ENCODE measurements around the gene LRRC37B.

DNA sequence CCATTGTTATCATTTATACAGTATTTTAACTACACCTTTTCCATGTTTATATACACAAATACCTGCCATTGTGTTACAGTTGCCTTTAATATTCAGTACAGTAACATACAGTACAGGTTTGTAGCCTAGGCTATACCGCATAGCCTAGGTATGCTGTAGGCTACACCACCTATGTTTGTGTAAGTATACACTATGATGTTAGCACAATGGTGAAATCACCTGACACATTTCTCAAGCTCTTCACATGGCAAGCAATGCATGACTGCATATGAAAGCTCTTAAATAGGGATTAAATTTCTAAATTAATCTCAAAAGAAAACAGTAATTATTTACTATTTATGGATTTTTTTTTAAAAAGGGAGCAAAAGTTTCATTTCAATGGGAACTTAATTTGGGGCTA is 12.0 kb downstream of the LRRC37B start:
- TF ChIP-seq ZNF76 (tag by site-specific recombination; IDR thresholded peaks at IDR 0.05; ENCODE audit: borderline replicate concordance, low read depth), result no peak
- TF ChIP-seq, protein P1, sequence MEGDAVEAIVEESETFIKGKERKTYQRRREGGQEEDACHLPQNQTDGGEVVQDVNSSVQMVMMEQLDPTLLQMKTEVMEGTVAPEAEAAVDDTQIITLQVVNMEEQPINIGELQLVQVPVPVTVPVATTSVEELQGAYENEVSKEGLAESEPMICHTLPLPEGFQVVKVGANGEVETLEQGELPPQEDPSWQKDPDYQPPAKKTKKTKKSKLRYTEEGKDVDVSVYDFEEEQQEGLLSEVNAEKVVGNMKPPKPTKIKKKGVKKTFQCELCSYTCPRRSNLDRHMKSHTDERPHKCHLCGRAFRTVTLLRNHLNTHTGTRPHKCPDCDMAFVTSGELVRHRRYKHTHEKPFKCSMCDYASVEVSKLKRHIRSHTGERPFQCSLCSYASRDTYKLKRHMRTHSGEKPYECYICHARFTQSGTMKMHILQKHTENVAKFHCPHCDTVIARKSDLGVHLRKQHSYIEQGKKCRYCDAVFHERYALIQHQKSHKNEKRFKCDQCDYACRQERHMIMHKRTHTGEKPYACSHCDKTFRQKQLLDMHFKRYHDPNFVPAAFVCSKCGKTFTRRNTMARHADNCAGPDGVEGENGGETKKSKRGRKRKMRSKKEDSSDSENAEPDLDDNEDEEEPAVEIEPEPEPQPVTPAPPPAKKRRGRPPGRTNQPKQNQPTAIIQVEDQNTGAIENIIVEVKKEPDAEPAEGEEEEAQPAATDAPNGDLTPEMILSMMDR (tag by site-specific recombination; IDR thresholded peaks at IDR 0.05), result no peak
- TF ChIP-seq ZNF571 (tag by site-specific recombination; IDR thresholded peaks at IDR 0.05), result no peak
- TF ChIP-seq, protein P2, sequence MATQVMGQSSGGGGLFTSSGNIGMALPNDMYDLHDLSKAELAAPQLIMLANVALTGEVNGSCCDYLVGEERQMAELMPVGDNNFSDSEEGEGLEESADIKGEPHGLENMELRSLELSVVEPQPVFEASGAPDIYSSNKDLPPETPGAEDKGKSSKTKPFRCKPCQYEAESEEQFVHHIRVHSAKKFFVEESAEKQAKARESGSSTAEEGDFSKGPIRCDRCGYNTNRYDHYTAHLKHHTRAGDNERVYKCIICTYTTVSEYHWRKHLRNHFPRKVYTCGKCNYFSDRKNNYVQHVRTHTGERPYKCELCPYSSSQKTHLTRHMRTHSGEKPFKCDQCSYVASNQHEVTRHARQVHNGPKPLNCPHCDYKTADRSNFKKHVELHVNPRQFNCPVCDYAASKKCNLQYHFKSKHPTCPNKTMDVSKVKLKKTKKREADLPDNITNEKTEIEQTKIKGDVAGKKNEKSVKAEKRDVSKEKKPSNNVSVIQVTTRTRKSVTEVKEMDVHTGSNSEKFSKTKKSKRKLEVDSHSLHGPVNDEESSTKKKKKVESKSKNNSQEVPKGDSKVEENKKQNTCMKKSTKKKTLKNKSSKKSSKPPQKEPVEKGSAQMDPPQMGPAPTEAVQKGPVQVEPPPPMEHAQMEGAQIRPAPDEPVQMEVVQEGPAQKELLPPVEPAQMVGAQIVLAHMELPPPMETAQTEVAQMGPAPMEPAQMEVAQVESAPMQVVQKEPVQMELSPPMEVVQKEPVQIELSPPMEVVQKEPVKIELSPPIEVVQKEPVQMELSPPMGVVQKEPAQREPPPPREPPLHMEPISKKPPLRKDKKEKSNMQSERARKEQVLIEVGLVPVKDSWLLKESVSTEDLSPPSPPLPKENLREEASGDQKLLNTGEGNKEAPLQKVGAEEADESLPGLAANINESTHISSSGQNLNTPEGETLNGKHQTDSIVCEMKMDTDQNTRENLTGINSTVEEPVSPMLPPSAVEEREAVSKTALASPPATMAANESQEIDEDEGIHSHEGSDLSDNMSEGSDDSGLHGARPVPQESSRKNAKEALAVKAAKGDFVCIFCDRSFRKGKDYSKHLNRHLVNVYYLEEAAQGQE (tag by site-specific recombination; IDR thresholded peaks at IDR 0.05), result no peak
- TF ChIP-seq ZBTB48 (tag by site-specific recombination; IDR thresholded peaks at IDR 0.05), result no peak
- no peak for TF ChIP-seq ZNF280D (tag by site-specific recombination; IDR thresholded peaks at IDR 0.05)
- TF ChIP-seq ZNF549 (tag by site-specific recombination; IDR thresholded peaks at IDR 0.05), result no peak
